Activated B cell treated with CpG ODN at 0.5 μM for 24 hours (primary cell): ENCODE measurements around the gene SYDE1. TPM values are rescaled to one million over a fixed set of nuclear protein-coding genes. Genes with fewer than 3 reads are reported as not detected.

Source experiments
- ATAC-seq: fragments of 200-7000 bp; cut with Tn5 transposase; one replicate; pipeline ENCODE4 v1.10.0; 2021; ENCODE audit warnings: low read depth, mild to moderate bottlenecking, moderate library complexity
- CTCF ChIA-PET: fragments of 350-600 bp; sonication (Branson Sonifier 250); formaldehyde crosslinking; loops from one replicate; lab custom pipeline; 2021; ENCODE audit warnings: antibody characterized with exemption; lab: Charles Lee
- POLR2A ChIA-PET: fragments of 350-600 bp; sonication (Branson Sonifier 250); formaldehyde crosslinking; loops from one replicate; lab custom pipeline; 2021; ENCODE audit warnings: antibody characterized with exemption; lab: Charles Lee
- DNase-seq: peaks from one replicate; pipeline ENCODE4 v3.0.0; 2022
- H3K27ac Mint-ChIP-seq: one replicate; pipeline ENCODE4 v1.8.0; 2020; ENCODE audit warnings: mixed read lengths
- H3K27me3 Mint-ChIP-seq: one replicate; pipeline ENCODE4 v1.8.0; 2021; ENCODE audit warnings: mixed read lengths
- H3K36me3 Mint-ChIP-seq: one replicate; pipeline ENCODE4 v1.8.0; 2021; ENCODE audit warnings: low read depth, mixed read lengths
- H3K4me1 Mint-ChIP-seq: one replicate; pipeline ENCODE4 v1.8.0; 2021; ENCODE audit warnings: mixed read lengths
- H3K4me3 Mint-ChIP-seq: one replicate; pipeline ENCODE4 v1.8.0; 2020; ENCODE audit warnings: mild to moderate bottlenecking, mixed read lengths
- H3K9me3 Mint-ChIP-seq: one replicate; pipeline ENCODE4 v1.8.0; 2020; ENCODE audit warnings: mixed read lengths
- CTCF ChIP-seq: fragments of 200-600 bp; IDR thresholded peaks from one replicate; pipeline ENCODE4 v1.8.0; 2022; ENCODE audit warnings: antibody characterized with exemption, mild to moderate bottlenecking
- intact Hi-C: fragments of 100-400 bp; cut with micrococcal nuclease; formaldehyde crosslinking; loops from one replicate; pipeline ENCODE4 v1.15.1; 2024
- total RNA-seq: library from RNA; stranded (reverse); gene quantifications from 2 replicates; pipeline ENCODE4 v1.2.3, GENCODE V29; 2022

SYDE1 gene
- total RNA-seq, 1 donor from 2014 or later = not detected

DNA sequence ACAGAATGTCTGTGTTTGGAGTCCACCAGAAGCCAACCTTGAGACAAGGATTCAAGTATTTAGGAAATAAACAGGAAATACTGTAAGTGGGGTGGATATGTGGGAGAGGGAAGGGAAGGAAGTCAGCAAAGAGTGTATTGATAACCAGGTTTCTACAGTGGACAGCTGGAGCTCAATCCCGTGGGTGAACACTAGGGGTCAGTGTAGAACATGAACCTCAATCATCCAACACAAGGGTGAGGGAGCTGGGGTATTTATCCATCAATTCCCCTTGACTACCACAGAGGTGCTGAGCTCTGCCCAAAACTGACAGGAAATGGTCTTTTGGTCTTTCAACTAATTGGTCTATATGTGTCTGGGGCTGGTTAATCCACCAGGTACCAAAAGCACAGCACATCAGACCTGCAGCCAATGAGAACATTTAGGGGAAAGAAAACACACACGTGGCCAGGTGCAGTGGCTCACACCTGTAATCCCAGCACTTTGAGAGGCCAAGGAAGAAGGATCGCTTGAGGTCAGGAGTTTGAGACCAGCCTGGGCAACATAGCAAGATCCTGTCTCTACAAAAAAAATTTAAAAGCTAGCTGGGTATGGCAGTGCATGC, 5.6 kb upstream of the SYDE1 start:
- POLR2A ChIA-PET = no interaction called here

DNA sequence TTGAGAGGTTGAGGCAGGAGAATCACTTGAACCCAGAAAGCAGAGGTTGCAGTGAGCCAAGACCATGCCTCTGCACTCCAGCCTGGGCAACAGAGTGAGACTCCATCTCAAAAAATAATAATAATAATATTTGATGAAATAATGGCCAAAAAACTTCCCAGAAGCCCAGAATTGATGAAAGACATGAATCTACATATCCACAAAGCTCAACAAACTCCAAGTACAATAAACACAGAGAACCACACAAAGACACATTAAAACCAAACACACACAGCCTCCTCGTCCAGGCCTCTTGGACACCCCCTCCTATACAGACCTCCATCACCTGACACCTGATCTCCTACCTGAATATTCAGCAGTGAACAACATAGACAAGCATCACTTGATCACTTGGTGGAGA, 3.2 kb upstream of the SYDE1 start:
- no peak for ATAC-seq
- intact Hi-C loops = no loop called here
- Mint-ChIP-seq H3K27me3 (peaks cover 39% of the 10 kb centered on the region), H3K4me3 (no peak overlapping the region), H3K36me3 (no peaks in the 10 kb centered on the region), H3K27ac (no peak overlapping the region), H3K9me3 (peaks cover 19% of the 10 kb centered on the region), H3K4me1 (peaks cover 11% of the 10 kb centered on the region)
- no peak for TF ChIP-seq CTCF
- DNase-seq = no peak
- ChIA-PET CTCF (no interaction called here), POLR2A (no interaction called here)

More for the DNA sequence above, 5.6 kb upstream of the SYDE1 start:
- H3K36me3 Mint-ChIP-seq = no peaks in the 10 kb centered on the region
- no peak for ATAC-seq
- no peak for DNase-seq
- no peak overlapping the region for H3K4me3 Mint-ChIP-seq
- no peak for TF ChIP-seq CTCF
- peaks cover 33% of the 10 kb centered on the region for H3K27me3 Mint-ChIP-seq
- CTCF ChIA-PET = interaction anchor here (1.0 to 2.0 kb wide), 4 partner anchors 10 to 50 kb away, joined by 3 to 9 read pairs (median 4); a partner anchor contains a TSS
- peaks cover 2% of the 10 kb centered on the region for H3K4me1 Mint-ChIP-seq
- intact Hi-C loops = no loop called here
- no peak overlapping the region for H3K27ac Mint-ChIP-seq
- peaks cover 19% of the 10 kb centered on the region for H3K9me3 Mint-ChIP-seq

GRCh38 chr19:15104411-15104810, 2.8 kb upstream of the SYDE1 start:
- intact Hi-C loops = no loop called here
- no peak for TF ChIP-seq CTCF
- Mint-ChIP-seq H3K27ac (no peak overlapping the region), H3K27me3 (peaks cover 39% of the 10 kb centered on the region), H3K9me3 (peaks cover 19% of the 10 kb centered on the region), H3K36me3 (no peaks in the 10 kb centered on the region), H3K4me1 (peaks cover 11% of the 10 kb centered on the region), H3K4me3 (no peak overlapping the region)
- CTCF ChIA-PET = no interaction called here
- POLR2A ChIA-PET = no interaction called here
- DNase-seq (no peak), ATAC-seq (no peak)

DNA sequence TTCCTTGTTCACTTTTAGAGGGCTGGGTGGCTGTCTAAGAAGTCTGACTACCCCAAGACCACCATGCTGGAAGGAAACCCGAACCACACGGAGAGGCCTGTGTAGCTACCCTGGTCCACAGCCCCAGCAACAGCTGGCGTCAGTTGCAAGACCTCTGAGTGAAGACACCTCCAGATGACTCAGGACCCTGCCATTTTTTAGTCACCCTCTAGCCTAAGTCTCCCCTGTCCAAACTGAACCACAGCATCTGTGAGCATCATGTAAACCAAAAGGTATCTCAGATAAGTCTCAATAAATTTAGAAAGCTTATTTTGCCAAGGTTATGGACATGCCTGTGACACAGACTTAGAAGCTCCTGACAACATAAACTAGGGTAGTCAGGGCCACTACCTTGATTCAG, 2.2 kb upstream of the SYDE1 start:
- no peak overlapping the region for H3K27ac Mint-ChIP-seq
- H3K4me3 Mint-ChIP-seq = no peak overlapping the region
- ATAC-seq = no peak
- H3K4me1 Mint-ChIP-seq = peaks cover 11% of the 10 kb centered on the region
- ChIA-PET POLR2A (no interaction called here), CTCF (no interaction called here)
- peaks cover 39% of the 10 kb centered on the region for H3K27me3 Mint-ChIP-seq
- DNase-seq = no peak
- intact Hi-C loops = no loop called here
- no peak for TF ChIP-seq CTCF
- H3K9me3 Mint-ChIP-seq = peaks cover 19% of the 10 kb centered on the region
- H3K36me3 Mint-ChIP-seq = no peaks in the 10 kb centered on the region

DNA sequence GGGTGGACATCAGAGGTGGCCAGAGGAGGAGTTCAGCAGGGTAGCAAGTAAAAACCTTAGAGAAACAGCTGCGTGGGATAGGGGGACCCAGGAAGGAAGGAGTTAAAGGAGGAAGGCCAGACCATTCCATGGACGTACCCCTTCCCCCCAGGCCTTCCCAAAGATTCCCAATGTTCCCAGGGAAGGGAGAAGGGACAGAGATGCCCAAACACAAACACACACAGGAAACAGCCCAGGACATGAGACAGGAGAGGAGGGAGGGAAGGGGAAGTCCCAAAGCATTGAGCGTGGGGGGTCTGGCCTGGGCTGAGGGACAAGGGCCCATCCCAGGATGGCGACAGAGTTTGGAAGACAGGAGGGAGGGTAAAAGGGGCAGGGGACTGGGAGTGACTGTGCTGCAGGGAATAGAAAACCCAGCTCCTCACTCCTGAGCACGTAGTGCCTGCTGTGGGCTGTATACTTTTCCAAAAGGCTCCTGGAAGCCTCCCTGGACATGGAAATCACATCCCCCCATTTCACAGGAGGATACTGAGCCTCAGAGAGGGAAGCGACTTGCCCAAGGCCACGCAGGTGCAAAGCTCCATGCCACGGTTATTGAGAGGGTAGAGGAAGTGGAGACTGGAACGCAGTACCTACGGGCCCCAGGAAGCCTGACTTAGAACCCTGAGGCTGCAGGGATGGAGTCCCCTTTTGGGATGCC, 1.1 kb downstream of the SYDE1 start:
- peaks cover 11% of the 10 kb centered on the region for H3K4me1 Mint-ChIP-seq
- H3K27me3 Mint-ChIP-seq = peaks cover 35% of the 10 kb centered on the region
- peaks cover 16% of the 10 kb centered on the region for H3K9me3 Mint-ChIP-seq
- ChIA-PET CTCF (no interaction called here), POLR2A (no interaction called here)
- no peak for TF ChIP-seq CTCF
- H3K36me3 Mint-ChIP-seq = no peaks in the 10 kb centered on the region
- DNase-seq = no peak
- H3K4me3 Mint-ChIP-seq = no peak overlapping the region
- no peak for ATAC-seq
- intact Hi-C loops = no loop called here
- no peak overlapping the region for H3K27ac Mint-ChIP-seq
